ENCODE results near the gene SLC4A11.

GRCh38 chr20:3210346-3210745 is 28.6 kb downstream of the SLC4A11 start:
- TF ChIP-seq CTCF (IDR thresholded peaks at IDR 0.05) (no peak), POLR2A (IDR thresholded peaks at IDR 0.05) (no peak)
